Coronary artery (tissue), 2 donors: ENCODE data around the gene CYREN.

Source experiments
- DNase-seq: peaks from one replicate; pipeline ENCODE4 v3.0.0-alpha.2; 2017; ENCODE audit warnings: low spot score
- H3K27ac ChIP-seq, 2 donors: fragments of 200-600 bp; sonication (generic); one replicate each; pipeline ENCODE4 v1.5.1; 2016 to 2019
- H3K4me3 ChIP-seq: fragments of 200-600 bp; sonication (generic); 2 replicates; pipeline ENCODE4 v1.5.1; 2016; ENCODE audit warnings: mild to moderate bottlenecking, moderate library complexity
- CTCF ChIP-seq: fragments of 200-600 bp; sonication (generic); IDR thresholded peaks from one replicate; pipeline ENCODE4 v1.5.1; 2019; ENCODE audit warnings: antibody characterized with exemption

CYREN gene

GRCh38 chr7:135205850-135206249, 35.3 kb upstream of the CYREN start:
- Histone ChIP-seq H3K27ac (no peak overlapping the region), H3K4me3 (no peak overlapping the region)
- TF ChIP-seq CTCF: no peak
- DNase-seq: no peak

- DNase-seq: no peak
Measured at GRCh38 chr7:135204876-135205275, 34.4 kb upstream of the CYREN start.

GRCh38 chr7:135204341-135204749, 33.8 kb upstream of the CYREN start:
- TF ChIP-seq CTCF: no peak
- H3K27ac ChIP-seq: peak overlapping the region; percentile 35 to 61
- H3K4me3 ChIP-seq: no peak overlapping the region

More at GRCh38 chr7:135204876-135205275, 34.4 kb upstream of the CYREN start:
- no peak for TF ChIP-seq CTCF
- no peak overlapping the region for H3K4me3 ChIP-seq
- peak overlapping the region in 1 of 2 donors; percentile 64 for H3K27ac ChIP-seq

GRCh38 chr7:135201350-135201749, 30.8 kb upstream of the CYREN start:
- no peak for DNase-seq
- H3K27ac ChIP-seq: no peak overlapping the region
- H3K4me3 ChIP-seq: no peak overlapping the region
- no peak for TF ChIP-seq CTCF

More at GRCh38 chr7:135204341-135204749, 33.8 kb upstream of the CYREN start:
- no peak for DNase-seq

- Histone ChIP-seq H3K4me3 (no peak overlapping the region), H3K27ac (no peak overlapping the region)
- no peak for TF ChIP-seq CTCF
- no peak for DNase-seq
Measured at GRCh38 chr7:135200821-135201331, 30.4 kb upstream of the CYREN start.

- DNase-seq: no peak
- Histone ChIP-seq H3K27ac (no peak overlapping the region), H3K4me3 (no peak overlapping the region)
- no peak for TF ChIP-seq CTCF
Measured at GRCh38 chr7:135199439-135199838, 28.9 kb upstream of the CYREN start.

GRCh38 chr7:135197906-135198655, 27.6 kb upstream of the CYREN start:
- H3K27ac ChIP-seq: no peak overlapping the region
- no peak overlapping the region for H3K4me3 ChIP-seq
- no peak for TF ChIP-seq CTCF
- no peak for DNase-seq
